SHP77 treated with DMSO at 0.1 percent for 48 hours (cell line): ENCODE results near the gene CIB1.

Source experiments
- DNase-seq: peaks from one replicate; lab custom pipeline; 2025; lab: John Stamatoyannopoulos, UW

Gene CIB1

GRCh38 chr15:90214553-90215196, 19.1 kb downstream of the CIB1 start:
- no peak for DNase-seq

- no peak for DNase-seq
Measured at GRCh38 chr15:90213818-90214204, 19.9 kb downstream of the CIB1 start.

- DNase-seq, result no peak
Measured at GRCh38 chr15:90213122-90213817, 20.5 kb downstream of the CIB1 start.

GRCh38 chr15:90212221-90213098, 21.3 kb downstream of the CIB1 start:
- no peak for DNase-seq

- no peak for DNase-seq
Measured at GRCh38 chr15:90211440-90212143, 22.1 kb downstream of the CIB1 start.

- no peak for DNase-seq
Measured at GRCh38 chr15:90211009-90211408, 22.7 kb downstream of the CIB1 start.

- DNase-seq, result no peak
Measured at GRCh38 chr15:90210593-90210992, 23.1 kb downstream of the CIB1 start.

GRCh38 chr15:90209591-90209990, 24.1 kb downstream of the CIB1 start:
- no peak for DNase-seq

GRCh38 chr15:90208356-90208755, 25.4 kb downstream of the CIB1 start:
- DNase-seq, result no peak

GRCh38 chr15:90207252-90207651, 26.5 kb downstream of the CIB1 start:
- no peak for DNase-seq

GRCh38 chr15:90205886-90206285, 27.9 kb downstream of the CIB1 start:
- DNase-seq, result no peak

GRCh38 chr15:90205050-90205848, 28.5 kb downstream of the CIB1 start:
- DNase-seq, result no peak

GRCh38 chr15:90203922-90204321, 29.8 kb downstream of the CIB1 start:
- no peak for DNase-seq

GRCh38 chr15:90203473-90203872, 30.3 kb downstream of the CIB1 start:
- no peak for DNase-seq

- no peak for DNase-seq
Measured at GRCh38 chr15:90202929-90203328, 30.8 kb downstream of the CIB1 start.

GRCh38 chr15:90201944-90202375, 31.8 kb downstream of the CIB1 start:
- DNase-seq, result no peak

GRCh38 chr15:90201130-90201943, 32.4 kb downstream of the CIB1 start, which contains the start of gene SEMA4B:
SEMA4B (plus strand) TSS chr15:90201330; CDS start chr15:90201579, 249 bp downstream.
- DNase-seq, result no peak

GRCh38 chr15:90200534-90201129, 33.1 kb downstream of the CIB1 start:
- DNase-seq, result no peak

- DNase-seq, result no peak
Measured at GRCh38 chr15:90194655-90195054, 39.1 kb downstream of the CIB1 start.
